Limb (tissue), 2 donors: ENCODE measurements around the gene DLGAP4.
A peak's percentile ranks its signal among the peaks of the same experiment; 100 is the strongest.
"Not testable (repeated sequence)": the region's sequence is repeated elsewhere in the genome, so short reads cannot be mapped to it uniquely, and the experiment has no call there.

Experiments
- DNase-seq, 2 donors: peaks; one replicate each; pipeline ENCODE4 v3.0.0-alpha.2; 2016; ENCODE audit errors: extremely low spot score in 2 of 2

DLGAP4 gene

DNA sequence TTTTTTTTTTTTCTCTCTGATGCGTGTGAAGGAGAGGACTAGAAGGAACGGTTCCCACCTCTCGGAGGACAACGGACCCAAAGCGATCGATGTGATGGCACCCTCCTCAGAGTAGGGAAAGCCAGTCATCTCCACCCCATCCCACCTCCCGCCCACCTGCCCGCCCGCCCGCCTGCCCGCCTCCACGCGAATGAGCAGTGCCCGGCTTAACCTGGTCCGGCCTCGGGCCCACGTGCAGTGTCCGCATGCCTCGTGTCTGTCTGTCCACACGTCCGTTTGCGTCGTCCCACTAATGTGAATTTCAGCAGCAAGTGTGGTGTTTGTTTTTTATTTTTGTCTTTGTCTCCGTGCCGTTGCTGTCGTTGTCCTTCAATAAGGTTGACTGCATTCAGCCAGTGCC is 193.1 kb downstream of the DLGAP4 start:
- DNase-seq, result no peak

DNA sequence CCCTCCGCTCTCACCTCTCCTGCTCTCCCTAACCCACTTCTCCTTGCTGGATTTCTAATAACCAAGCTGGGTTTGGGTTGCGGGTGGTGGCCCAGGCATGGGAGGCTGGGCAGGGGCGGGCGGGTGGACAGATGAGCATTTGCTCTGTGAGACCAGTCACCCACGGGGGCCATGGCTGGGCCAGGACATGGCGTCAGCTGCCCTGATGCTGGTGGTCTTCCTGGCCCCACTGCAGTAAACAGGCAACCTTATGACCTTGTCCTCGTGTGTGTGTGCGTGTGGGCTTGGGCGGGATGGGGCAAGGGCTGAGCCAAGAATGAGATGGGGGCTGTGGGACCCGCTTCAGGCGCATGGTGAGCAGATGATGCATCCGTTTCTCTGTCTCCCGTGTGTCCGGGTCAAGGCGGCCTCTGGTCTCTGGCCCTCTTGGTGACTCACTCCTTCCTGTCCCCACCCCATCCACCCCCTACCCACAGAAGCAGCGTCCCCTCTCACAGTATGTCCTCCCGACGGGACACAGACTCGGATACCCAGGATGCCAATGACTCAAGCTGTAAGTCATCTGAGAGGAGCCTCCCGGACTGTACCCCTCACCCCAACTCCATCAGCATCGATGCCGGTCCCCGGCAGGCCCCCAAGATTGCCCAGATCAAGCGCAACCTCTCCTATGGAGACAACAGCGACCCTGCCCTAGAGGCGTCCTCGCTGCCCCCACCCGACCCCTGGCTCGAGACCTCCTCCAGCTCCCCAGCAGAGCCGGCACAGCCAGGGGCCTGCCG is 193.8 kb downstream of the DLGAP4 start:
- DNase-seq, result no peak

DNA sequence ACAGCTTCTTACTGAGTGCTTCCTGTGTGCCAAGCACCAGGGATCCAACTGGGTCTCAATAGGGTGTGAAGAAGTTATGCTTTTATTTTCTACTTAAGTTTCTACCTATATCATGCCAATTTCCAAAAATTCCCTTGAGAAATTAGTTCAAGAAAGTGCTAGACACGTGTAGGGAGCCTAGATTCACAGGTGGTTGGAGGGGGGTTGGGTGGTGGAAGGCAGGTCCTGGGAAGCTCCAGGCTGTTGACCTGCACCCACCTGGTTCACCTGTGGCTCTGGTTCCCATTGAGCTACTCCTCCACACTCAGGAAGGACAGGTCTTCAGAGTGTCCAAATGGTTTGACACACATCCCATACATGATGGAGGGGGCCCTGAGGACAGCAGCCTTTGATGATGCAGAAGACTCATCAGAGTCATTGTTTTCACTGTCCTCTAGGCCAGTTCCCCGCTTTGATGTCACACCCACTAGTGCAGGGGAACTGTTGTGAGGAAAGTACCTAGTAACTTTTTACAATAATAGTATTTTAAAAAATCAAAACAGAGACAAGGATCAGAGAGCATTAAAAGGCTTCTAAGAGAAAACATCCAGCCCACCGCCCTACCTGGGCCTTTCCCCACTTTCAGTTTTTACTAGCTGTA is 195.3 kb downstream of the DLGAP4 start:
- DNase-seq, result no peak

DNA sequence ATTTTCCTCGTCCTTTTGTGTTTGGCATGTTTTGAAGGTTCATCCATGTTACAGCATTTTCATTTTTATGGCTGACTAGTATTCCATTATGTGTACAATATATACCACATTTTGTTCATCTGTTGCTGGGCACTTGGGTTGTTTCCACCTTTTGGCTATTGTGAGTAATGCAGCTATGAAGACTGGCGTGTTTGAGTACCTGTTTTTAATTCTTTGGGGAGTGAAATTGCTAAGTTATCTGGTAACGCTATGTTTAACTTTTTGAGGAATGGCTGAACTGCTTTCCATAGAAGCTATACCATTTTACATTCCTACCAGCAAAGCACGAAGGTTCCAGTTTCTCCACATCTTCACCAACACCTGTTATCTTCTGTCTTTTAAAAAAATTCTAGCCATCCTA is 198.2 kb downstream of the DLGAP4 start:
- no peak for DNase-seq

DNA sequence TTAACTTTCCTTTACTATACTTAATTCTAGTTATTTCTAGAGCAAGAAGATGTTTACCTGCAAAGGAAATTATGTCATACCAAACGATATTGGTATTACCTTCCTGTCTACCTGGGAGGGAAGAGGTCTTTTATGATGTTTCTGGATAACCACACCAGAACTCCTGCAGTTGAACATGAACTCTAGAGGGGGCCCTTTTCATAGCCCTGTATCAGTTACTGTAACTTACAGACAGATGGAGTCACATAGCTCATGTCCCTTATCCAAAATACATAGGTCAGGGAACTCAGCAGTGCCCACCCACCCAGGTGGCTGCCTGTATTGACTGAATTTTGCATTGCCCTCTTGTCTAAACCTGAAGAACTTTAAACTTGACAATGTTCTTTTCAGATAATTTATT is 200.1 kb downstream of the DLGAP4 start:
- no peak for DNase-seq

DNA sequence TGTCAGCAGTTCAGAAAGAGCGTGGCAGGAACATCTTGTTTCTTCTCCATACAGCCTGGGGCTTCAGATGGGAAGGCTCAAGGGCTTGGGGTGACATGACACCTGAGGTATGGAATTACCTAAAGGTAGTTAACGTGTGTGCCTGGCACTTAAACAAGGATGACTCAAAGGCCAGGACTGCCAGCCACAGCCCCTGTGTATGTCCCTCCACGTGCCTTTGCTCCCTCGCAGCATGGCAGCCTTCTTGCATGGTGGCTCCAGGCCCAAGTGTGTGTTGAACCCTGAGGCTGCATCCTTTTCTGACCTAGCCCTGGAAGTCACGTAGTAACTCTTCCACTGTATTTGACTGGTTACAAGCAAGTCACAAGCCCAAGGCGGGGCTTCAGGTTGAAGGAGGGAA is 201.6 kb downstream of the DLGAP4 start:
- DNase-seq, result no peak

DNA sequence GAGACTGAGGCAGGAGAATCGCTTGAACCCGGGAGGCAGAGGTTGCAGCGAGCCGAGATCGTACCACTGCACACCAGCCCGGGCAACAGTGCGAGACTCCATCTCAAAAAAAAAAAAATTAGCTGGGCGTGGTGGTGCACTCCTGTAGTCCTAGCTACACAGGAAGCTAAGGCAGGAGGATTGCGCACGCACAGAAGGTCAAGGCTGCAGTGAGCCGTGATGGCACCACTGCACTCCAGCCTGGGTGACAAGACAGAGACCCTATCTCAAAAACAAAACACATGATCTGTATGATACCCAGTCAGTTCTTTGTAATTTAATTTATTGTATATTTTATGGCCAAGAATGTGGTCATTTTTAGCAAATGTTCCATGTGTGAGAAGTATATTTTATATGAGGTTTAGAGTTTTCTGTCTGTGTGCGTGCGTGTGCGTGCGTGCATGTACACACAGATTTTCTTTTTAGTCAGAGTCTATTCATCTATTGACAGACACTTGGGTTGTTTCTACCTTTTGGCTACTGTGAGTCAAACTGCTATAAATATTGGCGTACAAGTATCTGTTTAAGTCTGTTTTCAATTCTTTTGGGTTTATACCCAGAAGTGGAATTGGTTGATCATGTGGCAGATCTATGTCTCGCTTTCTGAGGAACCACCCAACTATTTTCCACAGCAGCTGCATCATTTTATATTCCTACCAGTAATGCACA is 213.0 kb downstream of the DLGAP4 start:
- DNase-seq, result no peak

DNA sequence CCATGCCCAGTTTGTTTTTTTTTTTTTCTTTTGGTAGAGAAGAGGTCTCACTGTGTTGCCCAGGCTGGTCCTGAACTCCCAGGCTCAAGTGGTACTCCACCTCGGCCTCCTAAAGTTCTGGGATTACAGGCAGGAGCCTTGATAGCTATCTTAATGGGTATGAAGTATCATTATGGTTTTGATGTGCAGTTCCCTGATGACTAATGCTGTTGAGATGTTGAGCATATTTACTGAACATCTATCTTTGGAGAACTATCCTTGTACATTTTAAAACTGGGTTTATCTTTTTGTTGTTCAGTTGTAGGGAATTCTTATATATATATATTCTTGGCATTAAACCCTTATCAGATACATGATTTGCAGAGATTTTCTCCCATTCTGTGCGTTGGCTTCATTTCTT is 213.8 kb downstream of the DLGAP4 start:
- no peak for DNase-seq

DNA sequence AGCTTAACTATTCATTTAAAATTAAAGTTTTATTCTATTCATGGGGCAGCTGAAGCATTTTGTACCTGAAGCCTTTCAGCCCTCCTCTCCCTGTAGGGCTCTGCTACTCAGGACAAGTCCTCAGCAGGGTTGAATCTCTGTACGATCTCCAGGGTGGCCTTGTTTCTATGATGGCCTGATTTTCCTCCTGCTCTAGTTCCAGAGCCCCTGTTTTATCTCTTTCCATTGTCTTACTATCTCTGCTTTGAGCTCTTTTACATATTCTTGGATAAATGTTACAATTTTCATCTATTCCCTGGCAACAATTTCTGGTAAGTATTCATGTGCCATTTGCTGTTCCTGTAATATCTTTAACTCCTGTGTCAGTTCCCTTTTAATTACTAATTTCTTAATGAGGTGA is 215.4 kb downstream of the DLGAP4 start:
- DNase-seq, result no peak

DNA sequence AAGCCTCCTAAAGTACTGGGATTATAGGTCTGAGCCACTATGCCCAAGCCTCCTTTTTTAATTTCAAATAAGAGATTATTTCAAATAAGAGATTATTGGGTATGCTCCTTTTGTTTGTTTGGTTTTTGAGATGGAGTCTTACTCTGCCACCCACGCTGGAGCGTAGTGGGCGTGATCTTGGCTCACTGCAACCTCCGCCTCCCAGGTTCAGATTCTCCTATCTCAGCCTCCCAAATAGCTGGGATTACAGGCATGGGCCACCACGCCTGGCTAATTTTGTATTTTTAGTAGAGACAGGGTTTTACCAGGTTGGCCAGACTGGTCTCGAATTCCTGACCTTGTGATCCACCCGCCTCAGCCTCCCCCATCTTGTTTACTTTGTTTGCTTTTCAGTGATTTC is 216.3 kb downstream of the DLGAP4 start:
- DNase-seq, result not testable (repeated sequence)

DNA sequence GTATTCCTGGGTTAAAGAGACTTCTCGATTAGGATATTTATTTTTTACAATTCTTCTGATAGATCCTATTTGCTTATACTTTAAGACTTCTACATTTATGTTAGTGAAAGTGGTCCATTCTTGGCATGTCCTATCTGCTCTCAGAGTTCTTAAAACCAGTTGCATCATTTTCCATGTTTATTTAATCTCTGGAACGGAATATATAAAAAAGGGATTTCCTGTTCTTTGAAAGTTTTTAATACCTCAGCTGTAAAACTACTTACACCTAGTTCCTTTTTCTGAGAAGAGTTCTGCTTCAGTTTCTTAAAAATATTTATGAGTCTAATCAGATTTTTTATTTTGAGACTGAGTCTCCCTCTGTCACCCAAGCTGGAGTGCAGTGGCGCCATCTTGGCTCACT is 217.2 kb downstream of the DLGAP4 start:
- no peak for DNase-seq

DNA sequence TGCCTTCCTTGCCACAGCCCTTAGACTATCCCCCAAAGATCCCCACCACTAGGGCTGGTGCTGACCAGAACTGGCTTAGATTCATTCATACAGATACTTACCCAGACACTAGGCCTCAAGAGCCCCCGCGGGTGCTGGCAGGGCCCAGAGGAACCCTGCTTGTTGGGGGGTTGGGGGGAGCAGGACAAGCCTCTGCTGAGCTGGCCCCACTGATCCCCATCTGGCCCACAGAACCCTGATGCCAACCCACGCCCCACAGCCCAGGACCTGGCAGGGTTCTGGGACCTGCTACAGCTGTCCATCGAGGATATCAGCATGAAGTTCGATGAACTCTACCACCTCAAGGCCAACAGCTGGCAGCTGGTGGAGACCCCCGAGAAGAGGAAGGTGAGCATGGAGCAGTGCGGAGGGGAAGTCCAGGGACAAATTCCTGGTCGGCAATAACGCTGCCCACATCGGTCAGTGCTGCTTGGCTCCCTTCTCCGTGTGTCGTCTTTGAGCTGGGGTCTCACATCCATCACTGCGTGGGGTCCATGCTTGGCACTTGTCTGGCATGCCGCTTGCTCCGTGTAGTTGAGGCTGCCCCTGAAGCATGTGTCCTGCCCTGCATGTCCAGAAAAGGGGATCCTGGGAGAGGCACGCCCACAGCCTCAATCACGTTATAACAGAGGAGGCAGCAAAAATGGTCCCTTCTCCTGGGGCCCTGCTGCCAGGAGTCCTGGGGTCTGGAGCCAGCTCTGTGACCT is 219.7 kb downstream of the DLGAP4 start:
- no peak for DNase-seq

DNA sequence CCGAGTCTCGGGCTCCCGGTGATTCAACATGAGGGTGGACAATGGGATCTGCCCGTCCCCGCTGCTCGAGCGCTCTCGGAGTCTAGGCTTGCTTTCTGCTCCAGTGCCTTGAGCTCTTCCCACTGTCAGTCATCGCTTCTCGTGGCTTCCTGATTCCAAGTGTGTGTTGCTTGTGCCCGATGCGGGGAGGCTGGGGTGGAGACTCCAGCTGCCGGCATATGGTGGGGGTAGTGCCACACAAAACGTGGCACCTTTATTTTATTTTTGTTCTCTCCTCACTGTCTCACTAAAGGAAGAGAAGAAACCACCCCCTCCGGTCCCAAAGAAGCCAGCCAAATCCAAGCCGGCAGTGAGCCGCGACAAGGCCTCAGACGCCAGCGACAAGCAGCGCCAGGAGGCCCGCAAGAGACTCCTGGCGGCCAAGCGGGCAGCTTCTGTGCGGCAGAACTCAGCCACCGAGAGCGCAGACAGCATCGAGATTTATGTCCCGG is 220.4 kb downstream of the DLGAP4 start:
- no peak for DNase-seq

DNA sequence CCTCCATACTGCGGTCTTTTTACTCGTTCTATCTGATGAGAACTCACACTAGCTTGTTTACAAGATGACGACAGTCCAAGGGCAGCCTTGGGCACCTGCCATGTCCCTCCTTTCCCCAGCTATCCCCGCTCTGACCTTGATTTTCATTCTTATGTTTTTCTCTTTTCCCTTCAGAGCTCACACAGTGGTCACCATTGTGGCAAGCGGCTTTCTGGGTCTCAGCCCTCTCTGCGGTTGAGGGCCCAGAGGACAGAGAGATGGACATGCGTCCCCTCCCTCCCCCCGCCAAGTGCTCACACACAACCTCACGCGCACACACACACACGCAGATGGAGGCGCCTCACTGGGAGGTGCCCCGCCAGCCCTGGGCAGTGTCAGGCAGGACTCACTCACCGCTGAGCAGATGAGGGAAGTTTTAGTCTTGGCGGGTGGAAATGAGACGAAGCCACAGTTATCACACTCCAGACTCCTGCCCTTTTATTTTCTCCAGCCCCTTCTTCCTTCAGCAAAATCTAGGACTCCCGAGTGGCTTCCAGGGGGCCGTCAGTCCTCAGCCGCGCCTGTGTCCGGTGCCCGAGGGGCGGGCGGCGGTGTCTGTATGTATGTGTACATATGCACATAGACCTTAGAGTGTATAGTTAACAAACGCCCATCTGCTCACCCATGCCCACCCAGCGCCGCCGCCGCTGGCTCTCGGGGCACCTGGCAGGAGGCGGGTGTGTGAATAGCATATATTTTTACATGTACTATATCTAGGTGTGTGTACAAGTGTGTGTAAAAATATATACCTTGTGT is 221.4 kb downstream of the DLGAP4 start:
- no peak for DNase-seq

DNA sequence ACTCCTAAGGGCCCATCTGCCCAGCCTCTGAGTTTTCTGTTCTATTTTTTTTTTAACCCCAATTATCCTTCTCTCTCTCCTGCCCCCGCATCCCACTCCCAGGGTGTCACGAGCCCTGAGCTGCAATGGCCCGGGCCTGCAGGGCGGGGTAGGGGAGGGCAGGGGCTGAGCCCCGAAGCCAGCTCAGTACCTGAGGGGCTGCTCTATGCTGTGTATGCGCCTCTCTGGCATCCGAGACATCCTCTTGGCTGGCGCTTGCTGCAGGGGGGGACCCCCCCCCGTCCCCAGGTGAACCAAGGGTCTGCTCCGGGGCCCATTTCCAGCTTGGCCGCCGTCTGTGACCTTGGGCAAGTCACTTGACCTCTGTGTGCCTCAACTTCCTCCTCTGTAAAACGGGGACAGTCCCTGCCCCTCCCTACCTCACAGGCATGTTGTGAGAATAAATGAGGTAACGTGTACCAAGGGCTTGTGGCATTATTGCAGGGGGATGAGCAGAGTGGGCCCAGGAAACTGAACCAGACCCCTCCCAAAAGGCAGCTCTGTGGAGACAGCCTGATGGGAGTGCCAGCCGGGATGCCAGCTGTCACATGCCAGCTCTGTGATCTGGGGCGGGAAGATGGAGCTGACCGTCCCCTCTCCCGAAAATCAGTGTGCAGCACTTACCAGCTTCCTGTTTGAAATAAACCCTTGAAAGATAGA is 222.2 kb downstream of the DLGAP4 start:
- DNase-seq, result no peak

DNA sequence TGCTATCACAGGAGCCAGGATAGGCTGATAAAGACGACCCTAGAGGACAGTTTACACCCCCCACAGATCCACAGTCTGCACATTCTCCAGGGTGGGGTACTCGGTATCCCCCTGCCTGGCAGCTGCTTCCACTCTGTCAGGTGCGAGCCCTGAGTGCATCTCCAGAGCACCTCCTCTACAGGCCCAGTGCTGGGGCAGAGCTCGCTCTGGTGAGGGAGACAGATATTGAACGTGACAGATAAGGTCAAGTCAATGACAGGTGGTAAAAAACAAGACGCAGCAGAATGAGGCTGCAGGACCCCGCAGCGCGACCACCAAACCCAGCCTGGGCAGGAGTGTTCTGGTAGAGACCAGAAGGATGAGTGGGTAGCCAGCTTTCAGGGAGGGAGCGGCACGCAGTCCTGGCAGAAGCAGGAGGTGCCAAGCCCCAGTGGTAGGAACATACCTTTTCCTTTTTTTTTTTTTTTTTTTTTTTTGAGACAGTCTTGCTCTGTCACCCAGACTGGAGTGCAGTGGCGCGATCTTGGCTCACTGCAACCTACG is 222.8 kb downstream of the DLGAP4 start:
- DNase-seq, result no peak

DNA sequence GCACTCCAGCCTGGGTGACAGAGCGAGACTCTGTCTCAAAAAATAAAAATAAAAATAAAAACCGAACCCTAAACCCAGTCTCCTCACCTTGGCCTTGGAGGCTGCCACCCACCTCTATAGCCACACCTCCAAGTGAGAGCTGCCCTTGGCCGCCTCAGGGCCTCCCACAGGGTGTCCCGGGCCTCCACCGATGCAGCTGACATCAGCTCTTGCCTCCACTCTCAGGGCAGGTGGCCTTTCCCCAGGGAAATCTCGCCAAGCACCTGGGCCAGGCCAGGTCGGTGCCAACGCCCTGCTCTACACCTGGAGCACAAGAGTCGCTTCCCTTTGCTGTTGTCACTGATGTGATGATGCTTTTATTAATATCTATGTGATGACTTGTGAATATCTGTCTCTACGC is 226.2 kb downstream of the DLGAP4 start:
- DNase-seq, result no peak

DNA sequence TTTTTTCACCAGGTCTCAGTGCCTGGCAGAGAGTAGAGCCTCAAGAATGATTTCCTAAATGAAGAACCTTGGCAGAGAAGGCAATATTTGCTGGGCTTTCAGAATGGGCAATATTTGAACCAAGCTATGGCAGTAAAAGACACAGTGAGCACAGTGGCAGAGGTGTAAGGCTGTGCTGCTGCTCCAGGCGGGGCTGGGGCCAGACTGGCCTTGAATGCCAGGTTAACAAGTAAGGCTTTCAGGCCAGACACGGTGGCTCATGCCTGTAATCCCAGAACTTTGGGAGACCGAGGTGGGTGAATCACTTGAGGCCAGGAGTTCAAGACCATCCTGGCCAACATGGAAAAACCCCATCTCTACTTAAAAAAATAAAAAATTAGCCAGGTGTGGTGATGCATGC is 226.7 kb downstream of the DLGAP4 start:
- DNase-seq, result no peak

DNA sequence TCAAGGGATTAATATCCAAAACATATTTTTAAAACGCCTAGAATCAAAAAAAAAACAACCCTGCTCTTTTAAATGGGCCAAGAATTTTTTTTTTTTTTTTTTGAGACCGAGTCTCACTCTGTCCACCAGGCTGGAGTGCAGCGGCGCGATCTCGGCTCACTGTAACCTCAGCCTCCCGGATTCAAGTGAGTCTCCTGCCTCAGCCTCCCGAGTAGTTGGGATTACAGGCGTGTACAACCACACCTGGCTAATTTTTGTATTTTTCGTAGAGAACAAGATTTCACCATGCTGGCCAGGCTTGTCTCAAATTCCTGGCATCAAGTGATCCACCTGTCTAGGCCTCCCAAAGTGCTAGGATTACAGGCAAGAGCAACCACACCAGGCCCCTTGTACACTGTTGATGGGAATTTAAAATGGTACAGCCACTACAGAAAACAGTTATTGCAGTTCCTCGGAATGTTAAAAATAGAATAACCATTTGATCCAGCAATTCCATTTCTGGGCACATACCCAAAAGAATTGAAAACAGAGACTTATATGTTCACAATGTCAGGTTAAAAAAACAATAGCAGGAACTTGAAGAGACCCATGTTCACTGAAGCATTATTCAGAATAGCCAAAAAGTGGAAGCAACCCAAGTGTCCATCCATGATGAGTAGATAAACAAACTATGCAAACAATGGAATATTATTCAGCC is 232.0 kb downstream of the DLGAP4 start:
- peak in 1 of 2 donors; percentile 31 for DNase-seq
